HG03095 (cell line): ENCODE data around the gene YBX1.

Experiments used
- ATAC-seq: cut with Tn5 transposase; IDR thresholded peaks from one replicate; pipeline ENCODE4 v1.9.1; 2021; ENCODE audit warnings: moderate library complexity; ENCODE audit not compliant: unreplicated experiment

Gene YBX1

DNA sequence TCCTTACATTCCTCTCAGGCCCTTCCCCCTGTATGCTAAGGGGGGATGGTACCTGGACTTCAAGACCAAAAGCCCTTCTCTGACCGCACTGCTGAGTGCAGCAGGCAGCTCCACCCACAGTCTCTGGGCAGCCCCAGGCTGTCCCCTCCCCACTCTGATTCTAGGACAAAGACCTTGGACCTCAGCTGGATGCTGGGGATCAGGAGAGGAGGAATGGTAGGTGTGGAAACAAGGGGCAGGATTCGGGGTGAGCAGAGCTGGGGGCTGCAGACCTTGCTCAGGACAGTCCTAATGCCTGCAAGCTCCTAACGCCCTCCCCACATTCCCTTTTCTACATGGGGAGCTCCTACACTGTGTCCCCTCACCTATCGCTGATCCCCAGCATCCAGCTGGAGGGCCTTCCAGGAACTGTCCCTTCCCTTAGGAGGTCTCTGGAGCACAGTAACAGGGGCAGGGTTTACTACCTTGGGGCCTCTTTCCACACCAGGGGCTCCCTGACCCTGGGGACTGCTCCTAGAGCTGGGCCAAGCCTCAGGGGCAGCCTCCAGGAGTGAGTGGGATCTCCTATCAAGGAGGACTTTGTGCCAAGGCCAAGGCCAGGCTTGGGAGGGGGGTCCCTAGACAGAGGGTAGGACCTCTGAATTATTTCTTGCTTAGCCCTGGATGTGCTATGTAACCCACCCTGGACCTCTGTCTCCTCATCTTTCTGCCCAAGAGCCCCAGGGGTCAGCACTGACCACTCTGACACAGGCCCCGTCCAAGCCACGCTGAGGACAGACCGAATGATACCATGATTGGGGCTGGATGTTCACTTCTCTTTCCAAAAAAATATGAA, 52.2 kb downstream of the YBX1 start:
- no peak for ATAC-seq

DNA sequence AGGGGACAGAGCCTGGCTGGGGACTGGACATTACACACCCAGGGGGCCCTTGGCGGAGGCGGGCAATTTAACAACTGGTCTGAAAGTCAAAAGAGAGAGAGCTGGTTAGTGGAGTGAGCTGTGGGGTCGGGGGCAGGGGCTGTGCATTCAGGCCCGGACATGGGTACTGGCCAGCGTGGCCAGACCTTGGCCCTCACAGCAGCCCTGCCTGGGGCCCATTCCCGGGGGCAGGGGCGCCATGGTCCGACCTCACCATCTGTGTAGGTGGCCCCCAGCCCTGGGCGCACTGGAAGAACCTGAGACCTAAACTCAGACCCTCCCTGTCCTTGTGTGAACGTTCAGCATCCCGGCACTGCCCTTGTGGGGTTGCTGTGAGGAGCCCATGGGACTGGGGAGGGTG, 52.8 kb downstream of the YBX1 start:
- ATAC-seq = no peak

DNA sequence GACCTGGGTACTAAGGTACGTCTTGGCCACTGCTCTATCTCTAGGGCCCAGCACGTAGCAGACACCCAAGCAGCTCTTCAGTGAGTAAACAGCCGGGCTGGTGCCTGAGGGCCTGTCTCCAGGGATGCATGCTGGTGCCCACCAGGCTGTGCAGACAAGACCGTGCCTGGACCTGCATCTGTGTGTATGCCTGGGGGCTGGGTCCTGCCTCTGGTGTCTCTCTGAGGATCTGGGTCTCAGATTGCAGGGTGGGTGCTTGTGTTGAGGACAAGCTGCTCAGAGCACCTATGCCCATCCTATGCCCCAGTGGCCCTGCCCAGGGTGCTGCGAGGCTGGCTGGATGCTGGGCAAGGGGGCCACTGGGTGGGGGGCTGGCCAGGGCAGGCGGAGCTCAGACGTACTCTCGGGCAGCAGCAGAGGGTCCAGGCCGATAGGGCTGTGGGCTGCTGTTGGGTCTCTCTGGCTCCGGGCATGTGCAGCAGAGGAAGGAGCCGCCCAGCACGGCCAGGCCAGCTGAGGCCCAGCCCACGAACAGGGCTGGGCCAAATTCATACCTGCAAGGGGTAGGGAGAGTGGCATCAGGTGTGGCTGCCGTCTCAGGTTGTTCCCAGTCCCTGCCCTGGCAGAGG, 53.4 kb downstream of the YBX1 start:
- ATAC-seq = no peak

DNA sequence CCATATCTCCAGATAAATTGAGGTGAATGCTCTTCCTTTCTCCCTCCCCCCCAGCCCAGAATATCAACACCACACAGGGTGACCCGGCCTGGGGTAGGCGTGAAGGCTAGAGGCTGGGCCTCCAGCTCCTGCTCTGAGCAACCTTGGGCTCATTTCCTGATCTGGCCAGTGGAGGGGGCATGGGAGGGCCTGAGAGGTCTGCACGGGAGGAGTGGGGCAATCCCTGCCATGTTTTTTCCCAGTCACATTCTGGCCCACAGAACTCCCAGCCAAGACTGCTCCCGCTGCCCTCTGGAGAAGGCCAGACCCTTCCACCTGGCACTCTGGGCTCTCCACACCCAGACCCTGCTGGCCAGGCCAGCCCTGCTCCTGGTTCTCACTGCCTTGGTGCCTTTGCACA, 53.9 kb downstream of the YBX1 start:
- no peak for ATAC-seq

DNA sequence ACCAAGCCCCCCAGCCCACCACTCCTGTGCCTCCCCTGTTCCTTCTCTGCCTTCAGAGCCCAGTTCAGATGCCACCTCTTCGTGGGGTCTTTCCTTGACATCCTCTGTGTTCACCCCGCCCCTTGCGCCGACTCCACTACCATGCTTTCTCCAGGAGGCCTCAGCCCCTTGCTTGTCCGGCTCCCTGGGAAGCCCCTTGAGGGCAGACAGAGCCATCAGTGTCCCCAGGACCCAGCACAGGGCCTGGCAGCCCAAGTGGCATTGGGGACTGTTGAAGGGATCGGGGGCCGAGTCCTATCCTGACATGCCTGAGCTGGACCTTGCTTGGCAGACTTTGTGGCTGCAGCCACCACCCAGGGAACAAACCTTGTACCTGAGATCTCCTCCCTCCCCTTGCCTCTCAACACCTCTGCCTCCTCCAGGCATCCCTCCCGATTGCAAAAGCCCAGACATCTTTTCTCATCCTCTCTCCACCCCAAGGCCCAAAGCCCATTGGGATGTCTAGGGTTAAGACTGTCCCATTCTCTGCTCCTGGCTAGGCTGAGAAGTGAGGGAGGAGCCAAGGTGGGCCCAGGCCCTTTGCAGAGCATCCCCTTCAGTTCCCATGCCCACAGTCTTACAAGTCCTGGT, 54.5 kb downstream of the YBX1 start:
- no peak for ATAC-seq

DNA sequence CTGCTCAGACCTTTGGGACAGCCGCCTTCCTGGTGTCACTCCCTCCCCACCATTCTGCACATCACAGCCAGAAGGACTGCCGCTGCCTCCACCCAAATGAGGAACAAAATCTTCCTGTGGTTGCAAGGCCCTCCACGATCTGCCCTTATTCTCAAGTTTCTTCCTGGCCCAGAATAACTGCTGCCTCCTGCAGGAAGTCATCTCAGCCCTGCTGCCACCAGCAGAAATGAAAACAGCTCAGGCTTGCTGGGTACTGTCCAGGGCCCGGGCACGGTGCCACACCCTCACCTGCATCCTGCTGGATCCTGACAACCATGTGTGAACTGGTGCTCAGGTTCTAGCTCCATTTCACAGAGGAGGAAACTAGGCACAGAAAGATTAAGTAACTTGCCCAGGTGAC, 55.0 kb downstream of the YBX1 start:
- ATAC-seq = no peak

DNA sequence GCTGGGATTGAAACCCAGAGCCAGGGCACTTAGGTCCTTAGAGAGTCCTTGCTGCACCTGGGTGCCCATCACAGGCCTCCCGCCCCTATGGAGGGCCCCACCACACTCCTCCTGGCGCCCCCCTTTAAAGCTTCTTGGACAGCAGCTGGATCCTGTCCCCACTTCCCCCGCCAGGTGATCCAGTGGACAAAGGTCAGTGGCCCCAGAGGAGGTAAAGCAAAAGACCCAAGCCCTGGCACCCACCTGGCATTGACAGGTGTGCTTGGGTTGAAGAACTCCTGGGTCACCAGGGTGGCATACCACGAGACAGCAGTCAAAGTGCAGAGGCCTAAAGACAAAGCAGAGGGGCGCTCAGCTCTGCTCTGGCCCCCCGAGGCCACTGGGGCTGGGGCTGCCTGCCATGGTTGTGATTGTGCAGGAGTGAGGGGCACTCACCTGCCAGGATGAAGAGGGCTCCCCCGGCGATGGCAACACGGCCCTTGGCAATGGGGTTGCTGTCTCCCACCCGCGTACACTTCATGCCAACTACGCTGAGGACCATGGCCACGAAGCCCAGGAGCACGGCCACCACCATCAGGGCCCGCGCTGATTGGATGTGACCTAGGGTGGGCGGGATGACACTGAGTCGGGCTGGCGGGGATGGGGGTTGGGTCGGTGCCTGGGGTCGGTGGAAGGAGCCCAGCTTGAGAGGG, 55.9 kb downstream of the YBX1 start:
- ATAC-seq = no peak

DNA sequence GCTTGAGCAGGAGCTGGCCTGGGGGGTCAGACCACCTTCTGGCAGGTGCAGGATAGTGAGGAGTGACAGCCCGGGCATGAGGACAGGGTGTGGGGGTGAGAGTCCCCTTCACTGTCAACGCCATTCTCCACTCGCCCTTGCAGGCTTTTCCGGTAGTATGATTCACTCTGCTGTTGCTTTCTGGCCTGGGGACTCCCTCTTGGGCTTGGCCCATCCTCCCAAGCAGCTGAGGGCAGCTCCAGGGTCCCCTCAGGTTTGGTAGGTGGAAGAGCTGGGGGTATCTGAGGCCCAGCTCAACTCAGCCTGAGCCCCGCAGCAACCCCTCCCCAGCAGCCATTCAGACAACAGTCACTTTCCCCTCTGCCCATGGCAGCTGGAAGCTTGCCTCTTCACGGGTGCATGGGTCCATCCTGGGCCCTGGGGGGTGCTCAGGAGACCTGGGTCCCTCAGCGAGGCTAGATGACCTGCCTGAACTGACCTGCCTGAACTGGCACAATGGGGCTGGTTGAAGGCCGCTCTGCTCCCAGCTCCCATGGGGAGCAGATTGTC, 56.5 kb downstream of the YBX1 start:
- ATAC-seq = no peak

DNA sequence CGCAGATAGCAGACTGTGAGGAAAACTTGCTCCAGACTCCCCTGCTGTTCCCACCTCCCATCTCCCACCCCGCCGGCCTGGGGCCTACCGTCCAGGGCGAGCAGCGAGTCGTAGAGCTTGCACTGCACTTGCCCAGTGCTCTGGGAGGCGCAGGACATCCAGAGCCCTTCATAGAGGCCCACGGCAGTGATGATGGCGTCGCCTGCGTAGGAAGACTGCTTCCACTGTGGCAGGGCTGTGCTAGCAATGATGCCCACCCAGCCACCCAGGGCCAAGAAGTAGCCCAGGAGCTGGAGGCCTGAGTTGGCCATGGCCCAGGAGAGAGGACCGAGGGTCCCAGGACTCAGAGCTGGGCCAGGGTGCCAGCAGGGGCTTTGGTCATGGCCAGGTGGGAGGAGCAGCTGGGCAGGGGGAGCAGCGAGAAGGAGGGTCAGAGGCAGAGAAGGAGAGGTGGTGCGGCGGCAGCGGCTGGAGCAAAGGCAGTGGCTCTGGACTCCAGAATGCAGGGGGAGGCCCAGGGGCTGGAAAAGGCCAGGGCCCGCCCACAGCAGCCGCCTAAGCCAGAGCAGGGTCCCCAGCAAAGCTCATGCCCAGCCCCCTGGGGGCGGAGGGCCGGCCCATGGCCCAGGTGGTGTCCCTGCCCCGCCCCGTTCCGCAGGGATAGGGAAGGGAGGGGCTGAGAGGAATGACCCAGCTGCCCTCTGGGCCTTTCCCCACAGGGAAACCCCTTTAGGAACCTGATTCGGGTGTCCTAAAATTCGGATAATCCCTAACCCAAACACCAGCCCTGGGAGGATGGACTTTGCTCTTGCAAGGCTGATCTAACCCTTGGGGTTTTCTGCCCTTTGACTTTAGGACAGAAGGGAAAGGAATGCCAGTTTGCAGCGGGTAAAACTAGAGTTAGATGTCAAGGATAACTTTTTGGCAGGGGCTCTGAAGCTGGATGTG, 57.8 kb downstream of the YBX1 start, which contains the start of gene CLDN19:
Gene CLDN19, minus strand, starts transcription at position 484 of the 948 bp plus-strand sequence. Its CDS starts 173 bp downstream, at position 311.
- no peak for ATAC-seq

DNA sequence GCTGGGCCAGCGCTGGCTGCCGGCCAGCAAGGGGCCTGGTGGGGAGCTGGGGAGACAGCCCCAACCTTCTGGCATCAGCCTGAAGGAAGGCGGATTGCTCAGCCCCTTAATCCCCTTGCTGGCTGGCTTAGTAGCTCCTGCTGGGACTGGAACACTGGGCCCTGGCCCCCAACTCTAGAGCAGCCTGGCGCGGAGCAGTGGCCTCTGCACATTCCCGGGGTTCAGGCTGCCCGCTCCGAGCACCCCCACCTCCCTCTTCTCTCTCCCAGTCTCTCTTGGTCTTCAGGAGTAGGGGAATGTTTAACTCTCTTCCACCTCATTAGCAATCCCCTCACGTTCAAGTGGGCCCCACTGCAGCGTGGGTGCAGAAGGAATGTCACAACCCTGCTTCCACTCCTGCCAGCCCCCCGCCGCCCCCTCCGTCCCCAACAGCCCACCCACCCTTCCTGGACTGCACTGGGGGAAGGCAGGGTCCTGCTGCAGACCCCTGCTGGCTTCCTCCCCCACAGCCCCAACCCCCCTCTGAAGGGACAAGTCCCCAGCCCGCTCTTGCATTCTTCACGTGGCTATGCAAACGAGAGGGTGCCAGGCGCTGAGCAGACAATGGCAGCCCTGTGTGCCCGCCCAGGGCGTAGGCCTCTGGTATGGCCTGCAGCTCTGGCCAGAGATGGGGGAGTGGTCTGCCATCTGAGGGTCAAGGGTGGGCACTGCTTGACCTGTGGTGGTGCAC, 58.8 kb downstream of the YBX1 start:
- ATAC-seq = no peak

DNA sequence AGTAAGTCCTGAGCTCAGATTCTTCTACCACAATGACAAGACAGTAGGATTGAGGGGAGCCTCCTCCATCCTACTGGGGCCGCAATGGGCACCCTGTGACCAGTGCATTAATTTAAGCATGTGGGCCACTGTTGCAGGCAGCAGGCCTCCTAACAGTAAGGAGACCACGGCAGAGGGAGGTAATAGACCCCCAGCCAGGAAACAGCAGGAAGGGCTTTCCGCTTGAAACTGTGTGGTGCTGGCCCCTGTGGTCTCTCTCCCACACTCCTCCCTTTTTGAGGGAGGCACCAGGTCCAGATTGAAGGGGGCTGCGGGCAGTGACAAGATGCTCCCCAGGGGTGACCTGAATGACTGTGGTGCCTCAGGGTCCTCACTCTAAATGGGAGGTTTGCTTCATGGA, 59.5 kb downstream of the YBX1 start:
- ATAC-seq = no peak

DNA sequence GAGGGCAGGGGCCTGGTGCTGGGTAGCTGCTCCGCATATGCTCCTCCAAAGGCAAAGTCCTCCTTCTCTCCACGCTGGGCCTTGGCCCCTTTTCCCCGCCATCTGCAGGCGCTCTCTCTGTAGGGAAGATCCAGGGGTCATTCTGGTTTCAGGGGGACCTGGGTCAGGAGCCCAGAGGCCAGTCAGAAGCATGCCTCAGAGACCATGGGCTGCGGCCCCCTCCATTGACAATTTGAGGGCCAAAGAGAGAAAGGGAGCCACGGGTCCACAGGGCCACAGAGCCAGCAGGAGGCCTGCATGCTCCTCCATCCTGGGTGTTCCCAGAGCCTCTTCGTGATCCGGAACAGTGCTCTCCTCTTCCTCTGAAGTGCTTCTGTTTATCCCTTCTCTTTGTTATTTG, 59.9 kb downstream of the YBX1 start:
- ATAC-seq = no peak

DNA sequence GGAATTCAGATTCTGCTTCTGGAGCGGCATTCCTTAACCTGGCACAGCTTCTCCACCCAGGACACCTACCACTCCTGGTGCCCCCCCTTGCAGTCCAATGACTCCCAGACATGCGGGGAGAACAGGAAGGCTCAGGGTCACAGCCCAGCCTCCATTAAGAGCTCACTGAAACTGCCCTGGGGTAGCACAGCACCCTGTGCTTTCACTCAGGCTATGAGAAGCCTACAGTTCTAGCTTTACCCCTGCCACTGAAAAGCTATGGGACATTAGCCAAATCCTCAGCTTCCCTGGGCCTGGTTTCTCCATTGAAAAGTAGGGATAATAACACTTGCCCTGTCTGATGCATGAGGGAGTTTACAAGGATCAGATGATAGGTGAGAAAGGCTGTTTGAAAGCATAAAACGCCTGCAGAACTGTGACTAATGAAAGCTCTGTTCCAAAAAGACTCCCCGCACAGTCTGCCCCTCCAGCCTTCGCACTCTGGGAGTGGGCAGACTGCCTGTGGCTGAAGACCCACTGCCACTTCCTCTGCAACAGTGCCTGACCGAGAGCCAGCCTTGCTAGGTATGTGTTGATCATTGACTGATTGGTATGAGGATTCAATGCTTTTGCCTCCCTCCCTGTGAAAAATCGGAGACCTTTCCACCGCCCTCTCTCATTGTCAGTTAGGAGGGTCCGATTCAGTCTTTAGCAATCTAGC, 60.5 kb downstream of the YBX1 start:
- no peak for ATAC-seq

DNA sequence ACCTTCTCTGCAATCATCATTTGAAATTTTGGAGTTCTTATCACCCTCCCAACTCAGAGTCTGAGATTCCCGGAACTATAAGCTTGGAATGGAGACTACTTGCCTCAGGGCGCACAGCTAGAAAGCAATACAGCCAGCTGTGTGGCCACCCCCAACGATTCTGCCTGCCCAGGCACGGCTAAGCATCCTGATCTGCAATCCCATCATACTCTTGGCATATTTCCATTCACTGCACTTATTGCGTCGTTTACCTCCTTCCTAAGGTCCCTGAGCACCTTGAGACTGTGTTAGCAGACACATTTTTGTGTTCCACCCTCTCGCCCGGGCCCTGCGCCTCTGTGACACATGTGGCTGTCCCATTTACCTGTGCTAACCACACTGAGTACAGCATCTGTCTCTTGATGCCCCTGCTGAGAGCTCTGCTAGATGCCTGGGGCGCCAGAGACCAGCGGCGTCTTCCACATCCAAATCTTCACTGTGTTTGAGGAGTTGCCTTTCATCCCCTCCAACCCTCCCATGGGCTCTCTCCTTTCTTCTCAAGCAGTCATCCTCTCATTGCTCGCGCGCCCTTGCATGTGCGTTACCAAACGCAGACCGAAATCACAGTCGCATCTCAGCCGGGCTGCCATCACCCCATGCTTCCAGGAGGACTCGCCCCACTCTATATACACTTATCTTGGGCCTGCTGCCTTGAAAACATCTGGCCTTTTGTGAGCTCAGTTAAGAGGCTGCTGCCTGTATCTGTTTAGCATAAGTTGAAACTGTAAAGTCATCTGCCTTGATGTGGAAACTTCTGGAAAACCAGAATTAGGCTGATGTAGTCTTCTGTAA, 61.3 kb downstream of the YBX1 start:
- no peak for ATAC-seq

DNA sequence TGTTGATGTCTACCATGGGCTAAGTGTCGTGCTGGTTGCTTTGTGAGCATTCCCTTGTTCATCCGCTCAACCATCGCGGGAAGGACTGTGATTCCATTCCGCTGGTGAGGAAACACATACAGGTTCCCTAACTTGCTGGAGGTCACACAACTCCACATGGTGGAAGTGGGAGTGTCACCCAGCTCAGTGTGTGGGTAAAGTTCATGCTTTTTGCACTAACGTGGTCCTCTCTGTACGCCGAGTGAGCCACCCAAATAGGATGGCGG, 61.9 kb downstream of the YBX1 start:
- ATAC-seq = no peak

DNA sequence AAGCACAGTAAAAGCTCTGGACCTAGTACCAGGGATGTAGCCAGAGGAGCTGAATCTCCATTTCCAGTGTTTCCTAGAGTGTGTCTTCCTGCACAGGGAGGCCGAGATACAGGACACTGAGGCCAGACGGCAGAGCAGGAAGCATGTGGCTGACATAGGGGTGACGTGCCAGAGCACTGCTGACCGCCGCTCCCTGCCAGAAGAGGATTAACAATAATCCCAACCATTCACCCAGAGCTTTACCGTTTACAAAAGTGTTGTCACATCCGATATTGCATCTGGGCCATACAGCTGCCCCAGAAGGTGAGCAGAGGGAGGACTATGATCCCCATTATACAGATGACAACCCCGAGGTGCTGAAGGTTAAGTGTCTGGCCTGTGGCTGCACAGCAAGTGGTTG, 63.6 kb downstream of the YBX1 start:
- ATAC-seq = no peak

DNA sequence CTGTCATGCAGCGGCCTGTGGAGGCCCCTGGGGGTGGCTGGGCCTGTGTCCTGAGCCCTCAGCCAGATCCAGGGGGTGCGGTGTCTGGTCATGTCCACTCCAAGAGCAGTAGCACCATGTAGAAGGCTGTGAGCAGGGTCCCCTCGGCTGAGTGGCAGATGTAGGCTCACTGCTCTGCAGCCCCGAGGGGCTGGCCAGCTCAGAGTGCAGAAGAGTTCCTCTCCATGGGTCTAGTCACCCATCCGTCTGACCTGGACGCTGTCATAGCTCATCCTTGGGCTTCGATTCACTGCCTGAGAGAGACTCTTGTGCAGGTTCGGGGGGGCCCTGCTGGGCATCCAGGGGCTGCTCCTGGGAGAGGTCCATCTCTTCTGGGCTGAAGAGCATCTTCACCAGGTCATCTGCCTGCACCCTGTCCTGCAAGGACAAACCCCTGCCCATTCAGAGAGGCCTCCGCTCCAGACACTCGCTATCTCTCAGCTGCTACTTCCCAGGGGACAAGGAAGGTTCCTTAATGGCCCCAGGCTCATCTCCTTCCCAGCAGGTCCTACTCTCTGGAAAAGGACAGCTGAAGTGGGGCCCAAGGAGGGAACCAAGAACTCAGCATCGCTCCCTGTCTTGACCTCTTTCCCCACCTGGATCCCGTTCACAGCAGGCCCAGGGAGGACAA, 64.4 kb downstream of the YBX1 start:
- ATAC-seq = no peak

DNA sequence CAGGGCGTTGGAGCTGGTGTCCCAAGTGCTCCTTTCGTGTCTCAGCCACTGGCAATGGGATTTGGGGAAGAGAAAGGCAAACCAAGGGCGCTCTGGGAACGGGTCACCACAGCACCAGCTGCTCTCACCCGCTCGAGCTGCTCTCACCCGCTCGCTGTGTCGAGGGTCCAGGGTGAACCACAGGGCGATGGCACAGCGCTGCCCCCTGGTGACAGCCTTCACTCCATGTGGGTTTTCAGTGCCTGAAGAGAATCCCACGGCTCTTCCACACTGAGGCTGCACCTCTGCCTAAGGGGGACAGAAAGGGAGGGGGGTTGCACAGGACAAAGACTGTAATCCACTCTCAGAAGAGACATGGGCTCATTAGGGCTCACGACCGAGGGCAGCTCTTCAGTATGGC, 64.9 kb downstream of the YBX1 start:
- no peak for ATAC-seq
